ENCODE measurements around the gene HBE1. TPM values are rescaled to one million over a fixed set of nuclear protein-coding genes. Genes with fewer than 3 reads are reported as not detected.

HBE1 gene
- total and polyA plus RNA-seq, 2 of the 8 experiments (the other 6 are each of a cell fraction or from before 2014, with no cell fraction given) = 0.39 TPM; not detected in 1

DNA sequence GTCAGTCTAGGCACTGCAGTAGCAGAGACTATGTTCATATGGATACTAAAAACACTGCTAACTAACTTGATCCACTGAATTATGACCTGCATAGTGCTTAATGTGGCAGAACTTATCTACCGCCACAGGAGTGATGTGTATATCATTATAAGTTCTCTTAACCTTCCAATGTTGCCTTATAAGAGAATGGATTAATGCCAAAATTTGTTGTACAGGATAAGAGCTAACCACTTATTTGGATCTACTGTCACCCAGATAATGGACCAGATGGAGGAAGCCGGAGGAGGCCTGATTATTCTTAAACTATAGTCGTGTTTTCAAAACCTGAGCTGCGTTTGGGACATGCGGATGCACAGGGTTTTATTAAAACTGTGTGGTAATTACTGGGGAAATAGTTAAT is 33.9 kb upstream of the HBE1 start (continued):
- TF ChIP-seq ASH2L (IDR thresholded peaks at IDR 0.05; ENCODE audit: low read length) = no peak

DNA sequence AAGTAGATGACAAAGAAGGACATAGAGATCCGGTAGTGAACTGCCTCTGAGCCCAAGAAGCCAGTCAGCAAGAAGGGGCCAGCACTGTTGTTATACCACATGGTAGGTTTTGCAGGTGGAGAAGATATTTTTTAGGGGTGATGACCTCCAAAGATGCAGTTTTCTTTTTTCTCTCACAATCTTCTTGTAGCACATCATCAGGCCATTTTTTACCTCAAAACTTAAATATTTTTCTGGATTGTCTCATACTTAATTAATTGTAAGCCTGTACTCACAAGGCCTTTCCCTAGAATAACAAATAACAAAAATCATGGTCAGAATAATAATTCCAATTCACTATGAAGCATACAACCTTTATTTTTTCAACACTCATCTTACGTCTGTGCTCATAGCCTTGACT is 32.1 kb upstream of the HBE1 start, which contains the start of gene OR51B4:
TSS of gene OR51B4 (minus strand) at position 101 of the 400 bp plus-strand sequence. CDS start at position 101, 0 bp downstream.
- H3K9ac ChIP-seq (replicated peaks in 1 of 4; ENCODE audit: extremely low read depth in 1 of 4, low read depth in 3 of 4, low read length in 3 of 4) = no peak within 1 kb of the TSS
- H3K4me1 ChIP-seq (replicated peaks in 1 of 4; ENCODE audit: control insufficient read depth in 3 of 4, insufficient read depth in 4 of 4, low read length in 3 of 4) = no peaks in the 10 kb centered on the region
- CTCF ChIA-PET (ENCODE audit: partially characterized antibody) = no interaction called here
- H3K27me3 ChIP-seq (replicated peaks in 1 of 4; ENCODE audit: control insufficient read depth in 3 of 4, extremely low read depth in 1 of 4, insufficient read depth in 3 of 4, low read length in 3 of 4) = no peaks in the 10 kb centered on the region
- H2AFZ ChIP-seq (ENCODE audit: low read length) = no peak within 1 kb of the TSS
- 88% methylated on average over 2 of the region's 2 CpGs; no CpG with 5 or more reads in 1 of the 2 experiments for WGBS, 2 experiments (ENCODE audit: extremely low coverage in 1 of 2, insufficient coverage in 1 of 2, insufficient read length in 1 of 2, insufficient replicate concordance in 2 of 2, low coverage in 1 of 2, low lambda C conversion rate in 2 of 2, missing lambda C conversion rate in 1 of 2)
- H3K14ac ChIP-seq (ENCODE audit: insufficient read length) = no peak within 1 kb of the TSS
- no peak within 1 kb of the TSS for H2BK5ac ChIP-seq (ENCODE audit: low read depth, low read length)
- no peaks in the 10 kb centered on the region for H3K23me2 ChIP-seq (ENCODE audit: low read depth, low read length)
- no peak within 1 kb of the TSS for H3K4me3 ChIP-seq (ENCODE audit: extremely low read depth in 1 of 4, insufficient read depth in 2 of 4, low read depth in 3 of 4, low read length in 4 of 4)
- H3K36me3 ChIP-seq (ENCODE audit: control insufficient read depth in 2 of 4, insufficient read depth in 4 of 4, low read length in 3 of 4) = no peaks in the 10 kb centered on the region
- POLR2A ChIA-PET (ENCODE audit: partially characterized antibody) = no interaction called here
- H2BK20ac ChIP-seq (ENCODE audit: low read length) = no peak within 1 kb of the TSS
- DNase-seq (ENCODE audit: low read depth in 1 of 2, low spot score in 2 of 2) = no peak
- no peaks in the 10 kb centered on the region for H4K20me1 ChIP-seq (replicated peaks in 1 of 2; ENCODE audit: control insufficient read depth in 1 of 2, insufficient read depth in 2 of 2, low read length in 2 of 2)
- no peak within 1 kb of the TSS for H4K91ac ChIP-seq (replicated peaks; ENCODE audit: insufficient read length, low read length)
- H3K9me3 ChIP-seq (ENCODE audit: insufficient read depth in 2 of 2, low read depth in 1 of 2, low read length in 1 of 2) = no peaks in the 10 kb centered on the region
- no peak within 1 kb of the TSS for H2BK120ac ChIP-seq (replicated peaks; ENCODE audit: low read depth, low read length)
- no peak for FAIRE-seq
- no peak within 1 kb of the TSS for H3K4ac ChIP-seq (replicated peaks; ENCODE audit: insufficient read length, low read depth, low read length)
- H3K56ac ChIP-seq (replicated peaks; ENCODE audit: insufficient read length, low read depth, low read length) = no peak within 1 kb of the TSS
- no peak within 1 kb of the TSS for H4K5ac ChIP-seq (ENCODE audit: insufficient read length, low read depth, low read length)
- H3K79me2 ChIP-seq (ENCODE audit: control insufficient read depth in 1 of 2, insufficient read depth in 2 of 2, low read length in 2 of 2) = no peaks in the 10 kb centered on the region
- no peak within 1 kb of the TSS for H4K8ac ChIP-seq (ENCODE audit: extremely low read depth, insufficient read depth, low read length)
- H2BK12ac ChIP-seq (ENCODE audit: low read depth, low read length) = no peak within 1 kb of the TSS
- H3K4me2 ChIP-seq (ENCODE audit: insufficient read depth in 1 of 2, low read depth in 2 of 2, low read length in 2 of 2) = no peak within 1 kb of the TSS
- no peaks in the 10 kb centered on the region for H3K79me1 ChIP-seq (ENCODE audit: low read depth, low read length)
- H2BK15ac ChIP-seq (ENCODE audit: low read length) = no peak within 1 kb of the TSS
- H3K27ac ChIP-seq (ENCODE audit: low read depth, low read length) = no peak within 1 kb of the TSS
- no peak within 1 kb of the TSS for H3K18ac ChIP-seq (ENCODE audit: extremely low read depth, low read length)
- H2AK5ac ChIP-seq (ENCODE audit: low read depth, low read length) = no peak within 1 kb of the TSS
- no peak within 1 kb of the TSS for H3K23ac ChIP-seq (ENCODE audit: insufficient read length)

All from H1 (cell line).